Tibial artery (tissue), 4 donors: ENCODE measurements around the gene NLN.

Experiments used
- DNase-seq, 2 donors: peaks; one replicate each; pipeline ENCODE4 v3.0.0-alpha.2; 2019
- H3K27ac ChIP-seq, 2 donors: fragments of 200-600 bp; sonication (generic) in 1 of 2; 1 replicate in 1 of 2; 2 replicates in 1 of 2; pipeline ENCODE4 v1.5.1; 2018 to 2019; ENCODE audit warnings: mild to moderate bottlenecking in 1 of 2
- H3K27me3 ChIP-seq, 2 donors: fragments of 200-600 bp; sonication (generic) in 1 of 2; one replicate each; pipeline versions ENCODE4 v1.5.1 to v1.6.0; 2016 to 2019
- H3K36me3 ChIP-seq, 3 donors: fragments of 200-600 bp; sonication (generic) in 2 of 3; one replicate each; pipeline ENCODE4 v1.5.1; 2016 to 2019; ENCODE audit warnings: mild to moderate bottlenecking in 2 of 3
- H3K4me1 ChIP-seq, 4 donors: fragments of 200-600 bp; sonication (generic) in 2 of 4; 1 replicate in 3 of 4; 2 replicates in 1 of 4; pipeline ENCODE4 v1.5.1; 2016 to 2019
- H3K4me3 ChIP-seq, 2 donors: fragments of 200-600 bp; sonication (generic) in 1 of 2; 1 replicate in 1 of 2; 2 replicates in 1 of 2; pipeline ENCODE4 v1.5.1; 2018 to 2019; ENCODE audit warnings: mild to moderate bottlenecking in 2 of 2
- H3K9me3 ChIP-seq, 3 donors: fragments of 200-600 bp; sonication (generic) in 1 of 3; one replicate each; pipeline ENCODE4 v1.5.1; 2016 to 2019
- CTCF ChIP-seq, 2 experiments: fragments of 200-600 bp in 1 of 2; fragments of 450-650 bp in 1 of 2; IDR thresholded peaks; one replicate each; pipeline ENCODE4 v1.5.1; 2017 to 2019; ENCODE audit warnings: antibody characterized with exemption in 2 of 2, mild to moderate bottlenecking in 1 of 2, moderate library complexity in 1 of 2
- intact Hi-C: fragments of 100-400 bp; cut with DNase I; formaldehyde crosslinking; loops from one replicate; pipeline ENCODE4 v1.15.0; 2023; ENCODE audit warnings: low total_unique reads

Gene NLN

DNA sequence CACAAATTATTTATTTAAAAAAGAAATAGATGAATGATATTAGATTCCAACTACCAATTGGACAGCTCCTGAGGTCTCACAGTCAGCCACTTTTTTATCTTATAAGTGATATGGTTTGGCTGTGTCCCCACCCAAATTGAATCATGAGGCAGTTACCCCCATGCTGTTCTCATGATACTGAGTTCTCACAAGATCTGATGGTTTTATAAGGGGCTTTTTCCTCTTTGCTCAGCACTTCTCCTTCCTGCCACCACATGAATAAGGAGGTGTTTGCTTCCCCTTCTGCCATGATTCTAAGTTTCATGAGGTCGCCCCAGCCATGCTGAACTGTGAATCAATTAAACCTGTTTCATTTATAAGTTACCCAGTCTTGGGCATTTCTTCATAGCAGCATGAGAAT lies 12.9 kb downstream of the NLN start:
- H3K27ac ChIP-seq, result no peak overlapping the region
- no peak for DNase-seq
- no peaks in the 10 kb centered on the region for H3K9me3 ChIP-seq
- H3K4me3 ChIP-seq, result no peak overlapping the region
- intact Hi-C loops, result no loop called here
- H3K27me3 ChIP-seq, result no peaks in the 10 kb centered on the region
- no peaks in the 10 kb centered on the region for H3K36me3 ChIP-seq
- H3K4me1 ChIP-seq, result no peaks in the 10 kb centered on the region
- no peak for TF ChIP-seq CTCF (IDR thresholded peaks at IDR 0.05)

GRCh38 chr5:65736011-65736410 lies 14.0 kb downstream of the NLN start:
- H3K36me3 ChIP-seq, result no peaks in the 10 kb centered on the region
- intact Hi-C loops, result no loop called here
- no peak overlapping the region for H3K27ac ChIP-seq
- H3K4me1 ChIP-seq, result no peaks in the 10 kb centered on the region
- DNase-seq, result no peak
- no peak overlapping the region for H3K4me3 ChIP-seq
- no peak for TF ChIP-seq CTCF (IDR thresholded peaks at IDR 0.05)
- H3K9me3 ChIP-seq, result no peaks in the 10 kb centered on the region
- H3K27me3 ChIP-seq, result no peaks in the 10 kb centered on the region

GRCh38 chr5:65737842-65738241 lies 15.8 kb downstream of the NLN start:
- Histone ChIP-seq H3K36me3 (no peaks in the 10 kb centered on the region), H3K9me3 (no peaks in the 10 kb centered on the region), H3K27ac (no peak overlapping the region), H3K27me3 (no peaks in the 10 kb centered on the region), H3K4me1 (no peaks in the 10 kb centered on the region), H3K4me3 (no peak overlapping the region)
- TF ChIP-seq CTCF (IDR thresholded peaks at IDR 0.05), result no peak
- no peak for DNase-seq
- intact Hi-C loops, result no loop called here

GRCh38 chr5:65738305-65738704 lies 16.3 kb downstream of the NLN start:
- H3K4me1 ChIP-seq, result no peaks in the 10 kb centered on the region
- DNase-seq, result no peak
- no peaks in the 10 kb centered on the region for H3K36me3 ChIP-seq
- no peak for TF ChIP-seq CTCF (IDR thresholded peaks at IDR 0.05)
- H3K9me3 ChIP-seq, result no peaks in the 10 kb centered on the region
- H3K27ac ChIP-seq, result no peak overlapping the region
- intact Hi-C loops, result no loop called here
- H3K4me3 ChIP-seq, result no peak overlapping the region
- no peaks in the 10 kb centered on the region for H3K27me3 ChIP-seq

GRCh38 chr5:65739162-65739561 lies 17.2 kb downstream of the NLN start:
- H3K27me3 ChIP-seq, result no peaks in the 10 kb centered on the region
- no peak overlapping the region for H3K4me3 ChIP-seq
- no peak overlapping the region for H3K27ac ChIP-seq
- no peaks in the 10 kb centered on the region for H3K9me3 ChIP-seq
- H3K4me1 ChIP-seq, result no peaks in the 10 kb centered on the region
- intact Hi-C loops, result no loop called here
- DNase-seq, result no peak
- no peak for TF ChIP-seq CTCF (IDR thresholded peaks at IDR 0.05)
- H3K36me3 ChIP-seq, result no peaks in the 10 kb centered on the region

DNA sequence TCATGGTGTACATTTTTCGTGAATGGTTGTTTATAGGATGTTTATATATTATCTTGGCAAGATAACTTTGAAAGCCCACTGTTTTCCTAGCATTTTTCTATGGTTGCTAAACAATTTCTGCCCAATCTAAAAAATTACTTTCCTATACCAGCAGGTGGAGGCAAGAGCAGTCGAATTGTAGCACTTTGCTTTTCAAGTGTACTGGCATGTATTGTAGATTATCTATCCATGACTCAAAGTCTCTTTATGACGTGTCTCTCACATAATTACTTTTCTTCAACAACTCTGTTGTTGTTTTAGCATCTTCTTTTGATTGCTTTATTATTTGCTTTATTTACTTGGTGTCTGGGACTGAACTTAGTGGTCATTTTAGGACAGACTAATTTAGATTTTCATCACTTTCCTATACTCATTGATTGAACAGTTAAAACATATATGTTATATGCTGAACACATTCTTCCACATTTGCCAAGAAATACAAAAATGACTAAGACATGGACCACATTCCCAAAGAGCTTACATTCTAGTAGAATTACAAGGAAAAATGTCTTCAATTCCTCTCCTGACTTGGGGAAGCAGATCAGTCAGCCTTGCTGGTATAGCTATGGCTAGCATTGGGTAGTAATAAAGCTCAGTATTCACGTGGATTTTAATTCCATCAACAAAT lies 20.7 kb downstream of the NLN start:
- DNase-seq, result no peak
- no peaks in the 10 kb centered on the region for H3K27me3 ChIP-seq
- intact Hi-C loops, result no loop called here
- no peak overlapping the region for H3K4me3 ChIP-seq
- peak; percentile 44 to 54 for TF ChIP-seq CTCF (IDR thresholded peaks at IDR 0.05)
- H3K27ac ChIP-seq, result no peak overlapping the region
- H3K36me3 ChIP-seq, result no peaks in the 10 kb centered on the region
- H3K4me1 ChIP-seq, result no peaks in the 10 kb centered on the region
- H3K9me3 ChIP-seq, result no peaks in the 10 kb centered on the region
